Activated CD8-positive, alpha-beta memory T cell treated with anti-CD3 and anti-CD28 coated beads for 1 hour (primary cell): ENCODE results near the gene SH3TC2.
A peak's percentile ranks its signal among the peaks of the same experiment; 100 is the strongest.

Experiments
- DNase-seq, 2 donors: peaks; one replicate each; pipeline ENCODE4 v3.0.0-alpha.2; 2020; ENCODE audit warnings: low read depth in 1 of 2; ENCODE audit errors: extremely low read depth in 1 of 2

SH3TC2 gene

DNA sequence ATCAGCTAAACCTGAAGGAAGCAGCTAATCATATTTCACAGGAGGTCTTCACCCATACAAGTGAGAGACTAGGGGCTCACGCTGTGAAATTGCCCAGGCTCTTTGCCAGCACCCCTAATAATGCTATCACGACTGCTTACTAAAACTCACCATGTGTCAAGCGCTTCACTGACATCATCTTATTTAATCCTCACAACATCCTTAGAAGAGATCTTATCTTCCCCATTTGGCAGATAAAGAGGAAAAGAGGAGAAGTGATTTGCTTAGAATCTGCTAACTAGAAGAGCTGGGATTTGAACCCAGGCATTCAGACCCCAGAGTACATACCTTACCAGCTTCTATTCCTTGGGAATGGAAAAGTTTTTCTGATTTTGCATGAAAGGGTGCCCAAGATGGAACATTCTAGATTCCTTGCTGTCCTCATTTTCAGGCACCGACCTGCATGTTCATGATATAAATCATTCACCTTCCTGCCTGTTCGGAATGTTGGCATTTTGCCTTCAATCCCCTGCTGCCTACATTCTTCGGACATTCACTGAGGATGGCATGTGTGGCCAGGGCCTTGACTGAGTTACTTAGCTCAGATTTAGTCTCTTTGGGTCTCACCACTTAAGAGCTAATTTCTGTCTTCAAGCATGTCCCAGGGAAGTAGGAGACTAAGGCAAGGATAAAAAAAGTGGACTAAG is 88.1 kb downstream of the SH3TC2 start:
- no peak for DNase-seq

DNA sequence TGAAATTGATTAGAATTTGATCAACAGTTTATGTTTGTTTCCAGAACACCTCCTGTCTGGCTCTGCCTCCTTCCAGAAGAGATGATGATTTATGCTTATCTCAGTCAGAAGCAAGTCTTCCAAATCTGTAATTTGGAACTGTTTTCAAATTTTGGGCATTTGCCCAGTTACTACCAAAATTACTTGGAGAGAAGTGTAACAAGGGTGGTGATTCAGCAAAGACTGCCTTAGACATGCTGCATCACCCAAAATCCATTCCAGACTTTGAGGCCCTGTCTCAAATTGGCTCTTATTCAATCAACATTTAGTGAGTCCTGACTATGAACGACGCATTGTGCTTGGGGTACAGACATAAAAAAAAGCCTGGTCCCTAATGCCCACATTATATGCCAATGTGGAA is 89.4 kb downstream of the SH3TC2 start:
- DNase-seq: no peak

- DNase-seq: no peak
Measured at GRCh38 chr5:148972974-148973374, 89.9 kb downstream of the SH3TC2 start.

DNA sequence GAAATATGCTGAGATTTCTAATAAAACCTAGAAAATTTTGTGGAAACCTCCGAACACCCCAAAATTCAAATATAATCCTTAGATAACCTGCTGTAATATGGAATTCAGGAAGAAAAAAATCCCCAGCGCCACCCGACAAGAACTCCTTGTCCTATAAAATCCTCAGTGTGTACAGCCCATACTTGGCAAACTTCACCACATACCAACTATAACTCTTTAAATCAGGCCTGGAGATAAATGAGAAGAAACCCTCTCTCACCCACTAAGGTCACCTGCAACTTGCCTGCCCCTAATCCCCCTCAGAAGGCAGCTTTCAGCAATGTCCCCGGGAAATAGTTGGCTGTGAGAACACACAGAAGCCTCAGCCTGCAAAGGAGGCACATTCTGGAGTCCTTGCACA is 90.5 kb downstream of the SH3TC2 start:
- no peak for DNase-seq

- no peak for DNase-seq
Measured at GRCh38 chr5:148970876-148971275, 92.0 kb downstream of the SH3TC2 start.

- DNase-seq: no peak
Measured at GRCh38 chr5:148970228-148970627, 92.6 kb downstream of the SH3TC2 start.

DNA sequence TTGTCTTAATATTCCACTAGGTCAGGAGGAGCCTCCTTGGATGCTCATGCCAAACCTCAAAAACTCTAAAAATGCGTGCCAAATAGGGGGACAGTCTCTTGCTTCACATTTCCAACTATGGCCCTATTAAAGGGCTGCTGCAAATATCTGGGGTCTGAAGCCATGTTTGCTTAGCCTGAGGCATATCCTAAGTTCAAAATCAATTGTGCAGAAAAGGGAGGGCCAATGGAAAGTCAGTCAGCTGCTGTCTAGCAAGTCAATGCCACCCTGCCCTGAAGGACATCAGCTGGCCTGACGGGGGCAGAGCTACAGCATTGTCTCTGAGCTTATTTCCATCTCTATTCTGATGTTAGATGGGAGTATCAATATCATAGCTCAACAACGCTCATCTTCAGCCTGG is 93.6 kb downstream of the SH3TC2 start:
- no peak for DNase-seq

- no peak for DNase-seq
Measured at GRCh38 chr5:148968311-148968710, 94.6 kb downstream of the SH3TC2 start.

GRCh38 chr5:148967783-148968182 is 95.1 kb downstream of the SH3TC2 start:
- DNase-seq: no peak

DNA sequence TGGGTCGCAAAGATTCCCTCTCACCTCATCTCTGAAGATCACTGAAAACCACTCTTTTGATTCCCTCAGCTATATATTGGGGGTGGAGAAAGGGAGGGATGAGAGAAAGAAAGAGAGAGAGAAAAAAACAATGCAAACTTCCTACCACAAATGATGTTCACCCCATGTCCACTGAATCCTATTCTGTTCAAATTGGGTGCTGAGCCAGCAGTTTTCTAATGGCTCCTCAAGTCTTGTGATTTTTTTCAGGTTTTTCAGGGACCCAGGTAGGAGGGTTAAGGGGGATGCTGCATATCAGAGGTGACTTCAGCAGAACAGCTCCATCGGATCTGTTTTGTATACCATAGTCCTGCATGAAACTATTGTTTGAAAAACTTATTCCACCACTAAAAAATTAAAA is 95.9 kb downstream of the SH3TC2 start:
- DNase-seq: no peak

DNA sequence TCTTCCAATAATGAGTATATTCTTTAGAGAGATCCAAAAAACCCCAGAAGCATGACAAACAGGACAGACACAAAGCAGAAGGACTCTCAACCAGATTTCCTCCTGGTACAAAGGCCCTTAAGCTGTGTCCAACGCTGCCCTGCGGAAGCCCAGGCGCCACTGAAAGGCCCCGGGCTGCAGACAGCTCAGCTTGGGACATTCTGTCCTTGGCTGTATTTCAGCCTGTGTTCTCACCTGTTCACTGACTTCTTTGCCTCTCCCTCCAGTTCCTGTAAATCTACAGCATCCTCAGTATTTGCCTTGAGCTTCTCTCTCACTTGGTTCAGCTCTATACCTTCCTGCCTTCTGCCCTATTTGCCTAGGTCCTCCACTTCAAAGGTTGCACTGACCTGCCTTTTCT is 96.5 kb downstream of the SH3TC2 start:
- no peak for DNase-seq

GRCh38 chr5:148965511-148966265 is 97.2 kb downstream of the SH3TC2 start:
- no peak for DNase-seq

DNA sequence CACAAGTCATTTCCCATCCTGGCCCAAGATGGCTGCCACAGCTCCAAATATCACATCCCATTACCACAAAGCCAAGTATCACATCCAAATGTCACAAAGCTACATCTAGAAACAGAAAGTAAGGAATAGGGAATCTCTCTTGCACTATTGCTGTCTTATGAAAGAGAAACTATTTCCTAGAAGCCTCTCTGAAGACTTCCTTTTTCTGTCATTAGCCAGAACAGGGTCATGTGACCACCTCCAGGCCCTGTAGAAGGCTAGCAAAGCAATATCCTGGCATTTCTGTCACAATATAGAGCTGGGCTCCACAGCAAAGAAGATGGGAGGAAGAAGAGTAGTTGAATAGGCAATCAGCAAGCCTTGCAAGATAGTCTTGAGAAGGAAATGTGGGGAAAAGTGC is 99.2 kb downstream of the SH3TC2 start:
- no peak for DNase-seq

GRCh38 chr5:148962761-148963324 is 100.0 kb downstream of the SH3TC2 start:
- DNase-seq: no peak

DNA sequence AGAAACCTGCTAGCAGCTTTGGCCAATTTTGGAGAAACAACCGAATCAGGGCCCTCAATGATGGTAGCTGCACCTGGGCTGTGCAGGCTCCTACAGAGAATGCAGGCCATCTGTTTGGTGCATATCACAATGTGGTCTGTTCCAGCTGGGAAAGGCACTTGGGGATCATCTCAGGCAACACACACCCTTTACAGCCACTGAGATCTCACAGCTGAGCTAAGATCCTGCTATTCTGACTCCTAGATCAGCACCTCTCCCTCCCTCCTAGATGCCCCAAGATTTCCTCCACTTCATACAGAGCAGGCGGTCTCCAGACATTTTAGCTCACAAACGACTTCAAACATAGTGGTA is 100.7 kb downstream of the SH3TC2 start:
- DNase-seq: no peak

DNA sequence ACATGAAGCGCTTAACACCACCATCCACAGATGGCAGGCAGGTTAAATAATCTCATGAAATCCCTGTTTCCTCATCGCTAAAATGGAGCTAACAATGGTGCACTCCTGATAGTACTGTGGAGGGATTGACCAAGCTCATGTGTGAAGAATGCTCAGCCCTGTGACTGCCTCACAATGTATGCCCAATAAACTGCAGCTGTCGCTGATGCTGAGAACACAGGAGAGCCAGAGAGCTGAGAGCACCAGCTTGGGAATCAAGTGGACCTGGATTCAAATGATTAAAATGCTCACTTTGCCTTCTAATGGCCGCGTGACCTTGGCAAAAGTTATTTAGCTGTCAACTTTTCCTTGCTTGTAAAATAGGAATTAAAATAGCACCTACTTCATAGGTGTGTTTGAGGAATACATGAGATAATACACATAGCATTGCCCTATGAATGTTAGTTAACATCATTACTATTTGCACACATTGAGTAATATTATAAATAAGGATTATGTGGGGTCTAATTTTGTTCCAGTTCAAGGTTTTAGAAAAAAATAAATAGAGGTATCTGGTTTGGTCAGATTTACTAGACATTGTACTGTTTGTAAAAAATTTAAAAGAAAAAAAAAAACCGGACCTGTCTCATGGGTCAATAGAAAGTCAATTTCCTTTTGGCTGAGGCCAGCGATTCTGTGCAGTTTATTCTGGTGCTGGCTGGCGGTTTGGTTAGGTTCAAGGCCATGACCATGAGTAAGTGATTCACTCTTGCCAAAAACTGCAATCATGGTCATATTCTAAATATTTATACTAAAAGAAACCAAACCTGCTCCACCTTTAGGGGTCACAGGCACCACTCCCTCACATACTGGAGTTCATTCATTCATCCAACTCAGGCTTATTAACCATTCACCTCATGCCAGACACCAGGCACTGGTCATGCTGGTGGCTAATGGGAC is 101.3 kb downstream of the SH3TC2 start:
- DNase-seq: no peak

DNA sequence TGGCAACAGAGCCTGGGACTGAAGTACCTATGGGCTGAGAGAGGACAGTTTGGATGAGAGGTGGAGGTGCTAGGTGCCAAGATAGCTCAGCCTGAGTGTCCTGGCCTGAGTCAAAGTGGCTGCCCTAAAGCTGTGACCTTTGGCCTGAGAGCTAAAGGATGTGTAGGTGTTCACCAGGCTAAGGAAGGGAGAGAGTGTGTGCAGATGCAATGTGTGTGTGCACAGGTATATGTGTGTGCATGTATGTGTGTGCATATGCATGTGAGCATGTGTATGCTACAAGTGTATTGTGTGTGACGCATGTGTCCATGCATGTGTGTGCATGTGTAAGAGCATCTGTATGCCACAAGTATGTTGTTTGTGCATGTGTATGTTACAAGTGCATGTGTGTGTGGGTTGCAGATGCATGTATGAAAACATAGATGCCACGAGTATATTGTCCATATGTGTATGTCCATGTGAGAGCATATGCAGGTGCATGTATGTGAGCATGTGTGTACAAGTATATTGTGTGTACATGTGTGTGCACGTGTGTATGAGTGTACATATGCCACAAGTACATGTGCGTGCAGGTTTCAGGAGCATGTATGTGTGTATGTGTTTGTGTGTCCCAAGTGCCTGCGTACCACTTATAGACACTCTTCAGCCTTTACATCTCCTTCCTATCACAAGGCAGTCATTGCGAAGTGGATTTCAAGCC is 102.6 kb downstream of the SH3TC2 start:
- DNase-seq: no peak

GRCh38 chr5:148957591-148958202 is 105.2 kb downstream of the SH3TC2 start:
- DNase-seq: peak; percentile 8 to 12

- no peak for DNase-seq
Measured at GRCh38 chr5:148956477-148957385, 106.1 kb downstream of the SH3TC2 start.
